NCI-H510A treated with DMSO at 0.1 percent for 48 hours (cell line): ENCODE data around the gene KCNMA1.
A peak's percentile ranks its signal among the peaks of the same experiment; 100 is the strongest.
"Not testable (repeated sequence)": the region's sequence is repeated elsewhere in the genome, so short reads cannot be mapped to it uniquely, and the experiment has no call there.

ENCODE experiments used
- DNase-seq: peaks from one replicate; lab custom pipeline; 2025; lab: John Stamatoyannopoulos, UW

The KCNMA1 gene

DNA sequence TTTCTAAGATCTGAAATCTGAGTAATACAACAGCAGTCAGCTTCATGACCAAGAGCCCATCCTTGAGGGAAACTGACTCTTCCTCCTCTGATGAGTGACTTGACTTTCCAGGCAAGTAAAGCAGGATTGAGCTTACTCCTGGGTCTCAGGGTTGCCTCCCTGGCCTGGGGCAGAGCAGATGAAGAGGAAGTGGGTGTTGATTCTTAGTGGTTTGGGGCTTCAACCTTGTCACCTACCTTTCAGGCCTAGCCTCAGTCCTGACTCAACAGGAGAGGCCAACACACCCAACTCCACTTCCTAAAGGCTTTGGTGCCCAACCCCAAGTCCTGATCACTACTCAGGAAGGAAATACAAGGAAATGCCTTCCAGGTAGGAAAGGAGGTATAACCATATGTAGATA, 54.1 kb downstream of the KCNMA1 start:
- no peak for DNase-seq

DNA sequence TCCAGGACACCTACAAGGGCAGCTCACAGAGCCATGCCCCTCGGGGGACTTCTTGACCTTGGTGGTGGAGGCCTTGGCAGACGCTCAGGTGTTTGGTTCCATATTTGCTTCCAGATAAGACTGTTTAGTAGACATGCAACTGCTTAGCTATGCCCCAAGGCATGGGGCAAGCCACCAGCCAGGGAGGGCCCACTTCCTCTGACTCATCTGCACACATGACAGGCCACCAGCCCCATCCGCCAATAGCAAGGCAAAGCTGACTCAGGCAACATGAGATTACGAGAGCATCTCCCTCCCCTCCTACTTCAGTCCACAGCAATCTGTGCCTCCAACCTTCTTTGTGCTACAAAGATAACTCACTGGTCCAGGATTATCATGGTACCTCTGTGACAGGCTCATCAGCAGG, 54.9 kb downstream of the KCNMA1 start:
- no peak for DNase-seq

DNA sequence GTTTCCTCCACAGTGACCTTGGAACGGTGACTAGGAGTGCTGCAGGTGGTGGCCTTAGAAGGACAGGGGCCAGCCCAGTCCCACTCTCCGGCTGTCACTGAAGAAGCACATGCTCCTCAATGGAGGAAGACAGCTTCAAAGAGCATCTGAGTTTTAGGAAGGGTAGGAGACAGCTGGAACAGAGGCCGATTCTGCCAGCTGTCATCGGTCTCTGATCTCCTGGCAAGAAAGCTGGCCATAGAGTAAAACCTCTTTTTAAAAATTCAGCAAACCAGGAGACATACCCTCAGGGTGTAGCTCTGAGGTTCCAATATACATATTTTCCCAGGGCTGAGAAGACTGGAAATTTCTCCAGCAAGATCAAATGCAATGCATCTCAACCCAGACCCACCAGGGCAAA, 55.9 kb downstream of the KCNMA1 start:
- no peak for DNase-seq

DNA sequence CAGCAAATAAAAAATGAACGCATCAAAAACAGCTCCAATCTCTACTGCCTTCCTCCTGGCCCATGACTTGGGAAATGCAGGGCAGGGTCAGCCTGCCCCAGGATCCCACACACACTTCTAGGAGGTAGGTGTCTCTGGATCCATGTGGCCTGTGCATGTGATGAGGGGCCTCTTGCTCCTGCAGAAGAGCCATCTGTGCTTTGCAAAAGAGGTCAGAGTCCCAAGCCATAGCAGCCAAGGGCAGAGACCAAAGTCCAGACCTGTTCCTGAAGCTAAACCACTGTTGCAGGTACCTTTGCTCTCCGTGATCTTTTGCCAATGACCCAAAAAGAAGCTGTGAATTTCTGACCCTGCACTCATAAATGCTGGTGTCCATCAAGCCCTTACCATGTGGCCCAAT, 57.1 kb downstream of the KCNMA1 start:
- no peak for DNase-seq

DNA sequence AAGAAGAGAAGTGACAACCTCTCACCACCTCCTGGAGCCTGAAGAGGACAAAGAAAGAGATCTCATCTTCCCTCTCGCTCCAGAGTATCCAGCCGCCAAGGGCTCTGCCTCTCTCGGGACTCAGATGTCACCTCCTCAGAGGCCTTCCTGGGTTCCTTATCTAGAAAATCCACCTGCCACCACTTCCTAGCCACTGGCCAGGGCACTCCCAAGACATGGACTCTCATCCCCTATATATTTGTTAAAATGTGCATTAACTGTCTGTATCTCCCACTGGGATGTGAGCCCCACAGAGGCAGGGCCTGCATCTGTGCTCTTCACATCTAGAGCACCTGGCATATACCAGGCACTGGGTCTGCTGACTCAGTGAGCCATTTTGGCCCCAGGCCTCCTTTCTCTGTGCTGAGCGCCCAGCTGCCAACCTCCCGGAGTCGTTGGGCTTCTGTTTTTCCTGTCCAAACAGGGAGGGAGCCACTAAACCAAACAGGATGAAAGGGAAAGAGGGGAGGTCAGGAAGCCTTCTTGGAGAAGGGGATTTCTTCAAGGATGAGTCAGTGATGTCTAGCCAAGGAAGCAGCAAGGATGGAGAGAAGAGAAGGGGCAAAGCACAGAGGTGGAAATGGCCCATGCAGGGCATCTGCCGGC, 58.9 kb downstream of the KCNMA1 start:
- DNase-seq: no peak

DNA sequence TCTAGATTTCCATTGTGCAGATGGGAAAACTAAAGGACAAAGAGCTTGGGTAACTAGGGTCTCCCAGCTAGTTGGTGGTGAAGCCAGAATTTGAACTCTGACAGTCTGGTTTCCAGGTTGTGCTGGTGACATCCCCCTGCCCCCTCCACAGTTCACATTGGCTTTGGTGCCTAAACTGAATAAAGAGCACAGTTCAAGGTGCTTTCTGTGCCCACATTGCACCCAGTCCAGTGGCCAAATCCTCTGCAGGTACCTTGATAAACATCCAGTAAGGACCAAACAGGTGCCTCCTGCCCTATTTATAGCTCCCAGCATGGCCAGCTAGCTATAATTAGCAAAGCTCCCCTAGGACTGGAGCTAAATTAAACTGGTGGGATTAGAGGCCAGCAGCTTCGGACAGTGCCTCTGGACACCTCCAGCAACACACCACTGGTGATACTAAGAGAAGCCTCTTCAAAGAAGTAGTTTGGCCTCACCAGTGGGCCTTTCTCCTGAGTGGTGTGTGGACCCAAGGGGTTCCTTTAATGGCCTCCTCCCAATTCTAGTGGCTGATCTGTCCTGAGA, 59.9 kb downstream of the KCNMA1 start:
- no peak for DNase-seq

DNA sequence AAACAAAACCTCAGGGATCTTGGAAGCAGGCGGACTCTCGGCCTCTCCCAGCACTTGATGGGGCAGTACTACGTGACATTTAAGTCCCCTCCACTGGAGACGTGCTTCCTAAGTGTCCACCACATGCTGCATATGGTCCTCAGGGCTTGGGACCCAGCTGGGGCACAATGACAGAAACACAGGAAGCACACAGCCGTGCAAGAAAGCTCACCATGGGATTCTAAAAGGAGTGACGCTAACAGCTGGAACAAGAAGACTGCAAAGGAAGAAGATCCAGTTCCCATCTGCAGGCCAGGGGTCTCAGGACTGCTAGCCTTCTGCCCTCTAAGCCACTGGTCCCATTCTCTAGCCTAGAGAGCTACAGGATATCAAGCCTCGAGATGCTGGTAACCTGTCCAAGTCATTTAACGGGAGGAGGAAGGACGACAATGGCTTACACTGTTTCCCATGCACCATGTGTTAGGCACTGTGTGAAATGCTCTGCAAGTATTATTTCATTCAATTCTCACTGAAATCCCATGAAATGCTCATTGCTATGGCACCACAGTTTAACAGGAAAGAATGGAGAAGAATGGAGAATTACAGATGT, 61.1 kb downstream of the KCNMA1 start:
- DNase-seq: no peak

DNA sequence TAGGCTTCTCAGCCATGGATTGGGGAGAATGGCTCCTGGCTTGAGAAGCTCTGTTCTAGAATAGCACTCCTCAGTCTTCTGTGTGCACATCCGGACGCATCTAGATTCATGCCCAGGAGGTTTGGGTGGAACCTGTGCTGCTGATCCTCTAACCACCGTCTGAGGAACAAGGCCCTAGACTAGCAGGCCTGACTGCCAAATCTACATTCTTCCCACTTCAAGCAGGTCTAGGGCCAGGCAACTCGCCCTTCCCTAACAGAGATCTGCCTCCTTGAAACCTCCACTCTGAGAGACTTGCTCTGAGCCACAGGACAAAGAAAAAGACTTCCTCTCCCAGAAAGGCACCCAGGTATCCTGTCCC, 61.6 kb downstream of the KCNMA1 start:
- DNase-seq: no peak

DNA sequence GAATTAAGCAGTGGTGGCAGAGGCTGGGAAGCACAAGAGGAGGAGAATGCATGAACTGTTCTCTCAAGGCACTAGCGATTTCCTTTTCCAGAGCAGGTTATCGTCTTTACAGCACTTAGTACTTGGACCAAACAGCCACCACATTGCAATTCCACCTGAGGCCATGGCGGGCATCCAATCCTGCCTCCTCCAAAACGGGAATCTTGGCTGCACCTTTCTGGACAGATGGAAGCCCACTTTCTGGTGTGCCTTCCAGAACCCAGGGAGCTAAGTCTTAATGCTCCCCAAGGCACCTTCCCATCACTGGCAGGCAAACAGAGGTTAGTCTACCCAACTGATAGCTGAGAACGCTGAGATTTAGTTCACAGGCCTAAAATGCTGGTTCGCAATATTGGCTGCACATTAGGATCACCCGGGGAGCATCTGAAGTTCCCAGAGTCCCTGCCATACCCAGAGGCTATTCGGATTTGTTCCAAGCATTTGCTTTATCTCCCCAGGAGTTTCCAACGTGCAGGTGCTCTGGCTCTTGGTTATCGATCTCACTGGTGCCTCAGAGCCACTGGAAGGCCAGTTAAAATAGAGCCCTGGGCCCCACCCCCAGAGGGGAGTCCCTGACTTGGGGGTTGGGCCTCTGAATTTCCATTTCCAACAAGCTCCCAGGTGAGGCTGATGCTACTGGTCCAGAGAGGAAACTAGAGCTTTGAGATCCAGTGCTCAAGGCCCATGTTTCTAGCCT, 62.2 kb downstream of the KCNMA1 start:
- no peak for DNase-seq

DNA sequence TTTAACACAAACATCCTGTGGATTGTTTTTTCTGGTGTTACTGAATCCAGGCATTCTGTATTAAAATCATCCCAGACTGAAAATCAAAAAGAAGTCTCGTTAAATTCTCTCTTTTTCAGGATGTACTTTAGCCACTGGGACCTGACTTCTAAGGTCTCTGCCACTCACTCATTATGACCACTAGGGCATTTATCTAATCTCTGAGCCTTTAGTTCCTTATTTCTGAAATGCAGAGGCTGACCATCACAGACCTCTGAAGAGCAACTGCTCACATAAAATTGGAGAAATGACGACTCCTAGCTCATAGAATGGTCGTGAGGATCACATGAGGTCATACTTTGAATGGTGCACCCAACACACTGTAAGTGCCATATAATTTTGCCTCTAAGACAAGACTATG, 63.2 kb downstream of the KCNMA1 start:
- DNase-seq: no peak

DNA sequence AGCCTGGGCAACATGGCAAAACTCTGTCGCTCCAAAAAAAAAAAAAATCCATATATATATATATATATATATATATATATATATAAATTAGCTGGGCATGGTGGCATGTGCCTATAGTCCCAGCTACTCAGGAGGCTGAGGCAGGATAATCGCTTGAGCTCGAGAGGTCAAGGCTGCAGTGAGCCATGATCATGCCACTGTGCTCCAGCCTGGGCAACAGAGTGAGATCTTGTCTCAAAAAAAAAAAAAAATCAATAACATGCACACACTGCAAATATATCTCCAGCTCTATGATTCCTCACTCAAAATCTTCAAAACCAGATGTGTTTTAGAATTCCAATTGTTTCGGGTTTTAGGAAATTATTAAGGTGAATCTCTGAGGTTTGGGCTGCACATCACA, 65.1 kb downstream of the KCNMA1 start:
- DNase-seq: not testable (repeated sequence)

DNA sequence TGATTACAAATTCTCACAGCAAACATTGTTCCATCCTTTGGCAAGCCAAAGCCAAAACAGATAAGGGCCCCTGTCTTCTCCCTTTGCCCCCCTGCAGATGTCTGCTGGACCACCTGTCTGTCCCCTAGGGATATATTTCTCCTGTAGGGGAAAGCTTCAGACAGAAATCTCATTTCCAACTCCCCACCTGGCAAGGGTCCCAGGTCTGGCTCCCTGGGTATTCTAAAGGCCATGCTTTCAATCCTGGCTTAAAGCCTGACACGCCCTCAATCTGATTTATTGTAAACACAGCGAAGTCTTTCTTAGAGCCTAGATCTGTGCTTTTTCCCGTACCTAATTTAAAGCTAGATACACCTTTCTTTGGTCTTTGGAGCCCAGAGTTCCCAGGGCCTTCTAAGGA, 66.1 kb downstream of the KCNMA1 start:
- DNase-seq: no peak

DNA sequence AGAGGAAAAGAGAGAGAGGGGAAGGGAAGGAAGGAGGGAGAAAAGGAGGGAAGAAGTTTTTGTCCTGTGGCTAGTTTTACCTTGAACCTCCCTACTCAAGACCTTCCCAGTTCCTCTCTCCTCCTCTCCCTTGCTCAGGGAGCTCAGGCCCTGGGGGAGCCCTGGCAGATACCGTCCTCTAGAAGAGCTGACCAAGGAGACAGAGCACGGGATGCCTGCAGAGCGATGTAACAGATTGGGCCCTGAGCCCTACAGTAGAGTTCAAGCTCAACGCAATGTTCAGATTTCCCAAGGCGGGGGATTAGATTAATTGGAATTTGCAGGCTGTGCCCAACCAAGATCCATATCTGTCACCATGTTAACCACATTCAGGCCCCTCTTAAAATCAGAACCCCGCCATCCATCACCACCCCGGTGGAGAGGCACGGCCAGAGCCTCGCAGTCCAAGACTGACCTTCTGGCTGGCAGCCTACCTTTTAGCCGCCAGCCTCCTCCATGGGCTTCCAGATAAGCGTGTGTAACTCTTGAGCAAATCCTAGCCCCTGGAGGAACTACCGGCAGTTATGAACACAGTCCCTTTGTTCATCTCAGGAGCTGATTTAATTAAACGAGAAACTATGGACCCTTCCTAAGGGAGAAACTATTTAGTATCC, 70.6 kb downstream of the KCNMA1 start:
- DNase-seq: no peak

DNA sequence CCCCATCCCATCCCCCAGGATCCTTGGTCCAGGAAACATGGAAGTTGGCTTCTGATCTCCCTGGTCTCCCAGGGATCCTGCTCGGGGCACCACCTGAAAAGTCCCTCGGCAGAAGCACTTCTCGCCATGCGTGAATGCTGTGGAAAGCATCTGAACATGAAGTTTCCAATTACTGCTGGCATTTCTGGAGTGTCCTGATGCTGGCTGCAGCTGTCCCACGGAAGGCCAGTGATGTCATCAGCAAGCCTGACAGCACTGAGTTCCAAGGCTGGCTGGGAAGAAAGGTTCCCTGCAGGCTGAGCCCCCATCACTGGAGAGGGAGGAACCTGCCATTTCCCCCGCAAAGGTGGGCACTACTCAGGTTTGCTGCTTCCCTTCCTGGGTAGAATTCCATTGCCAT, 71.4 kb downstream of the KCNMA1 start:
- no peak for DNase-seq

DNA sequence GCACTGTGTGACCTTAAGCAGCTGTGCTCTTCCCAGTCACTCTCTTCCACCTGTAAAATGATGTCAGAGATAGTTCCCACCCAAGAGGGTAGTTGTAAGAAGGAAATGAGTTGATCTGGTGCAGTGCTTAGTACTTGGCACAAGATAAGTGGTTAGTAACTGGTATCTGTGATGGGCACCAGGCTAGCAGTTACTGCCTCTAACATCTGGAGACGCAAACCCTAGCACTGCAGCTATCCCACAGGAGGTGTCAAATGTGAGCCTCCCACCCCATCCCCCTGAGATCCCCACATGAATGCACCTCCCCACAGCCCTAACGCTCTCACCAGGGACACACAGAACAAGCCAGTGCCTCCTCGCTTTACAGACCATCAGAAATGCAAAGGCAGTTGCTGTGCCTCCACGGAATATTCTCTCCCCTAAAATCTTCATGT, 72.0 kb downstream of the KCNMA1 start:
- no peak for DNase-seq

DNA sequence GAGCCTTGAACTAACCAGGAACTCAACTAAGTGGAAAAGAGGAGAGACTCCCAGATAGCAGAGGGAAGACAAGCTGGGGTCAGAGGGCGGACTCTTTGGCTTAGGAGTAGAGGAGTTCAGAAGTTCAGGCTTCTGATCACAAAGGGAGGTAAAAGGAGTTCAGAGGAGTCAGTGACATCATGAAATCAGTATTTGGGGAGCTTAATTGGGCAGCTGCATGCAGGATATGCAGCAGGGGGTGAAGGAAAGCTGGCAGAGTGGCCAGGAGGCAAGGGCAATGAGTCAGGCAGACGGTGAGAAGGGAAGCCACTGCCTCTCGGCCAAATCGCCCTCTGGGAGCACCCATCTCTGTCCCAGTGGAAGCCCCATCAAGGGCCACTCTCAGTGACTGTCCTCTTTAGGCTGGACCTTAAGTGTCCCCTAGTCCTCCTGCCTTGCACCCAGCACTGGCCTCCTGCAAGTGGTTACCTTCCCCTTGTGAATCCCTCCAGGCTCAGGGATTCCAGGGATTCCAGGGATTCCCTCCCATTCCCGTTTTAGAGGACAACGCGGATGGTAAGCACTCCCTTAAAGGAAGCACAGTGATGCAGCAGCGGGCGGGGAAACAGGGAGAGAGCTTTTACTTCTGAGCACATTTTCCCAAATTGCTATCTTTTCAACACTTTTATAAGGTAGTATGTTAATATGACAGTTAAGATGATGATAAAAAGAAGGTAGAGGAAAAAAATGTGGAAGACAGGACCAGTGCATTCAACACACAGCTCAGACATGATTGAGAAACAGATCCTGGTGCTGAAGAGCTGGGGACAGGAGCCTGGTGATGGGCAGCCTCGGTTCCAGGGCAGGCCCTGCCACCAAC, 72.6 kb downstream of the KCNMA1 start:
- no peak for DNase-seq

DNA sequence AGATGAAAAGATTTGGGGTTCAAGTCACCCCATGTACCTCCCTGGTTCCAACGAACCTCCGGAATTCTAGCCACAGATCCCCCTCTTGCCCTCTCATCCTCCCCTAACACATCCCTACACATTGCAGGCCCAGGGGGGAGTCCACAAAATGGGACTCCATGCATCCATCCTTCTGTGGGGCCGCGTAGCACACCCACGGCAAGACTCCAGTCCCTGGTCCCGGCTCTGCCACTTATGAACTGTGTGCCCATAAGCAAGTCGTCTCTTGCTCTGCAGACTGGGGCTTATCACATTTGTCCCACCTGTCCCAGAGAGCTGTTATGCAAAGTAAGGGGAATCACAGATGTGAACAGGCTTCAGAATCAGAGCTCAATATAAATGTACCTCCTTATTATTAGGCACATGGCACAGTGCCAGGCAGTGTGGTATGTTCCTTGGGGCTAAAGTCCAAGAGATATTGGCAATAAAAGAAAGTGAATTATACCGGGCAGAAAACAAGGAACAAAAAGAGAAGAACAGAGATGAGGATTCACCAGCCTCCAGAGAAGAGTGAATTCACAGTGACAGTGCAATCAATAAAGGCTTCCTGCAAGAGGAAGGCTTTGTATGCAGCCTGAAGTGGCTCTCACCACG, 73.9 kb downstream of the KCNMA1 start:
- no peak for DNase-seq

DNA sequence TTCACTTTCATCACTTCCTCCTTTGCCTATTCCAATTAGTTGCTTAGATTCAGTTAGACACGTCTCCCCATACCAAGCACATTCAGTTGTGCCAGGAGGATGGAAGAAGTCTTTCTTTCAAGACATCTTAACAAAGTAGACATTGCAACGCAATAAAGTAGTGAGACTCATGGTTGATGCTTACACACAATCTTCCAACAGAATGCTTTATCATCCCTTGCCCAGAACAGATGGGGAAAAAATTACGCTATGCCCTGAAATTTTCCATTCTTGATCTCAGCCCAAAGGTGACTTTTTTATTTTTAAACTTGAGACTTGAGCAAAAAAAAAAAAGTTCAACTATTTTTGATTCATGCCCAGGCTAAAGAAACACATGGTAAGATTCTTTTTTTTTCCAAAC, 74.9 kb downstream of the KCNMA1 start:
- DNase-seq: no peak

DNA sequence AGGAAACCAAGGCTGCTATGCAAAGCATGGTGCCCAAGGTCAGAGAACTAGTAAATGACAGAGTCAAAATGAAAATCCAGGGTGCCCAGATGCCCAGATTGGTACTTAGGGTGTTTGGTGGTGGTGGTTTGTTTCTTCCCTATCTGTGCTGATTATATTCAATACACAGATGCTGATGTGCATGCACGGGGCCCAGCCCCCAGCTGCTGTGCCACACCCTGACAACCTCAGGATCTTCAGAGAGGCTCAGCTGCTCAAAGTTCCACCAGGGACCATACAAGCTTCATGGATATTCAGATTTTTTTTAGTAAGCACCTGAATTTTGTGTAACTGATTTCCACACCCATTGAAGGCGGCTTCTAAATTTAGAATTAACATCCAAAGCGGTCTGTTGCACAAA, 75.6 kb downstream of the KCNMA1 start:
- DNase-seq: no peak

DNA sequence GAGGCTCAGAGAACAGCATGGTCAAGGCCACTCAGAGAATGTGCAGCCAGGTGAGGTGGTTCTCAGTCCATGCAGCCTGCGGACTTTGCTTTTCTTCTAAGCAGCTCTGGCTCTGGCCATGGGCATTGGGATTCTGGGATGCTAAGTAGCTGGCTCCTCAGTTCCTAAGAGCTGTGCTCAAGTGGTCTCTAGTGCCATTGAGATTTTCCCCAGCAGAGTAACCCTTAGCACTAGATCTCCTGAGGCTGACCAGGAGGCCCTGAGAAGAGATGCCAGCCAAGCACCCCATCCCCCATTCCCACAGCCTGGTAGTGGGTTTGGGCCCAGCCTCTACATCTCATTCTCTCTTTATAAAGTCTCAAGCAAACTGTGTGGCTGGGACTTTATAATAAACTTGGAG, 77.1 kb downstream of the KCNMA1 start:
- peak; percentile 27 for DNase-seq

DNA sequence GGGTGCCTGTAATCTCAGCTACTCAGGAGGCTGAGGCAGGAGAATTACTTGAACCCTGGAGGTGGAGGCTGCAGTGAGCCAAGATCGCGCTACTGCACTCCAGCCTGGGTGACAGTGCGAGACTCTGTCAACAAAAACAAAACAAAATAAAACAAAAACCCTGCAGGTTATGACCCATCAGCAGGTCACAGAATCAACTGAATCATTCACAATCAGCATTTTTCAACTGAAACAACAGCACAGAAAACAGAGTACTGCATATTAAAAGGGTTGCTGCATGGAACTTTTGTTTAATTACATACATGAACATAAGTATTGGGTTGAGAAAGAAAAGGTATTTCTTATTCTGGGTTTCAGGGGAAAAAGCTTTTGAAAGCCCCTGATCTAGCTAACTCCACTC, 77.6 kb downstream of the KCNMA1 start:
- no peak for DNase-seq
